SKM-1 (cell line): ENCODE data around the gene MGLL.

Source experiments
- DNase-seq: peaks from one replicate; lab custom pipeline; 2025; ENCODE audit not compliant: unreplicated experiment; lab: John Stamatoyannopoulos, UW

Gene MGLL

GRCh38 chr3:127743351-127744252 lies 78.7 kb downstream of the MGLL start:
- no peak for DNase-seq

DNA sequence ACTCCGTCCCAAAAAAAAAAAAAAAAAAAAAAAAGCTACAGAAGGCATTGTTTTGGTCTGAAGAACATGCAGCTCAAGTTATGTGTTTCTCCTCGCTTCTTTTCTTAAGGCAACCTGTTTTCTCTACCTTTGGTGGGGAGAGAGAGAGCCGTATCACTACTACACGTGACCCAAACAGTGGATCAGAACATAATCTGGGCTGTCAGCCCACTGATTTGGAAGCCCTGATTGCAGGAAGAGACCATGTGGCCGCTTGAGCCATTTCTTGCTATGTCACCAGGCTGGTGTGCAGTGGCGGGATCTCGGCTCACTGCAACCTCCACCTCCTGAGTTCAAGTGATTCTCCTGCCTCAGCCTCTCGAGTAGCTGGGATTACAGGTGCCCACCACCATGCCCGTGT lies 79.7 kb downstream of the MGLL start:
- DNase-seq = no peak

- DNase-seq = no peak
Measured at GRCh38 chr3:127741690-127742089, 80.6 kb downstream of the MGLL start.

GRCh38 chr3:127741246-127741645 lies 81.1 kb downstream of the MGLL start:
- DNase-seq = no peak

GRCh38 chr3:127740136-127740915 lies 82.0 kb downstream of the MGLL start:
- DNase-seq = no peak

DNA sequence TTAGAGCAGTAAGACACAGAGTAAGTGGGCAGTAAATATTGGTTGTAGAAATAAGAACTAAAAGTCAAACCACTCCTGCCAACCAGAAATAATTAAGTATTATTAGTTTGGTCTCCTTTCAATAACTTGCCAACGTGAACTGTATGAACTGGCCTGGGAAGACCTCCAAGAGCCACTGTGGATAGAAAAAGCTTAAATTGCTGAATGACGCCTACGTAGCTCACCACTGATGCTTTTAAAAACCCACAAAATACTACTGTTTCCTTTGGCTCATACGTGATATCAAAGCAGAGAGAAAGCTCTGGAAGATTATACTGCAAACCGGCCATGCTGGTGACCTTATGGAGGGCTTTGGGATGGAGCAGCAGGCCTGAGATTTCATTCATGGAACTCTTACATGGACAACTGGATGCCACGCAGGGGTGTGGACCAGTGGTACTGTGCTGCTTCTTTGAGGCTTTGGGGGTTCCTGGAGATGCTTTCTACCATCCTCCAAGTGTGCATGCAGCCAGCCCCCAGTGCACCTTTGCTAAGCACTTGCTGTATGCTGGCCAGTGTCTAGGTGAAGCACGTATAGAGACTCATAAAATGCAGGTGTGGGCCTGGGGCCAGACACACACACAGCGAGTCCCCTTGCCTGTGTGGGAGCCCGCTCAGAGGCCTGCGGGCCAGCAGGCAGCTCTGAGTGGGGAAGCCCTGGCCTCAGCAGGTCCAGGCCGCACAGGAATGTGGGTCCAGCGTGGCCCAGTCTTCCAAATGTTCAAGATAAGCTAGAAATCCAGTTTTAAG lies 82.8 kb downstream of the MGLL start:
- DNase-seq = no peak

- DNase-seq = no peak
Measured at GRCh38 chr3:127738192-127738840, 84.0 kb downstream of the MGLL start.

- no peak for DNase-seq
Measured at GRCh38 chr3:127736801-127737539, 85.3 kb downstream of the MGLL start.

- DNase-seq = no peak
Measured at GRCh38 chr3:127735767-127736693, 86.3 kb downstream of the MGLL start.

DNA sequence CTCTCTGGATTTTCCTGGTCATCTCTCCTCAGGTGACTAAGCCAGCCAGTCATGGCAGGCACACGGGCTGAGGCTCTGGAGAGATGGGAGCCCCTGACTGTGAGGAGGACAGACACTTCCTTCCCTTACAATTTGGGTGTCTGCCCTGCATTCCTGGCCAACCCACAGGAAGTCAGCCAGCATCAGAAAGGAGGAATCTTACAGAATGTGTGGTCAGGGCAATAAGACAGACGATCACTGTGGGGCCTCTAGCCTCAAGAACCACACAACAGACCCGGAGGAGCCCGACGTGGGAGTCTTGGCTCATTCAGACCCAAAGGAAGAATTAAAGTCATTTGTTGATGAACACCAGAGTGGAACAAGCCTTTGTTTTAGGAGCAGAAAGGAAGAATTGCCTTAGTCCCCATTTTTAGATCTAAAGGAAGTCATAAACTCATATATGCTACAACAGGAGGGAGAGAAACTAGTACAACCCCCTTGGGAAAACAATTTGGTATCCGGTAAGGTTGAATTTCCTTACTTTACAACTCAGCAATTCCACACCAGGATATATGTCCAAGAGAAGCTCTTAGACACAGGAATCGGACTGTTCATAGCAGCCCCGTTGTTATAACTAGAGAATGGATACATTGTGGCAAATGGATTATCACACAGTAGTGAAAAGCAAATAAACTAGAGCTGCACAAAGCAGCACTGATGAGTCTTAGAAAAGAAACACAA lies 87.4 kb downstream of the MGLL start:
- peak; percentile 24 for DNase-seq

GRCh38 chr3:127734181-127734720 lies 88.1 kb downstream of the MGLL start:
- DNase-seq = no peak

DNA sequence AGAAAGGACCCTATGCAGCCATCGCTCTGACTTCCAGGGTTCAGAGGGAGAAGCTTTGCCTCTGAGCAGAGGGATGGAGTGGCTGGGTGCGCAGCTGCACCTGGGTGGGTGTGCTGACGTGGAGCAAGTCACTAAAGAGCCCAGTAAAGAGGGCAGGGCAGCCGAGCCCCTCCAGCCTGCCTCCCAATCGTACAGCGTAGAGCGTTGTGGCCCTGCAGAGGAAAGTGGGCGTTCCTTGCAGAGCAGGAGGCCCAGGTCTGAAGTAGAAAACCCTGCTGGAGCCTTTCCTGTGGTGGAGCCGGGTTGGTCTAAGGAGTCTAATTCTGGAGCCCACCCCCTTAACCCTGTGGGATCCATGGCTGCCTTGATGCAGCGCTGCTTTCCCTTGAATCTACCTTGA lies 88.5 kb downstream of the MGLL start:
- no peak for DNase-seq

- no peak for DNase-seq
Measured at GRCh38 chr3:127732879-127733350, 89.4 kb downstream of the MGLL start.

DNA sequence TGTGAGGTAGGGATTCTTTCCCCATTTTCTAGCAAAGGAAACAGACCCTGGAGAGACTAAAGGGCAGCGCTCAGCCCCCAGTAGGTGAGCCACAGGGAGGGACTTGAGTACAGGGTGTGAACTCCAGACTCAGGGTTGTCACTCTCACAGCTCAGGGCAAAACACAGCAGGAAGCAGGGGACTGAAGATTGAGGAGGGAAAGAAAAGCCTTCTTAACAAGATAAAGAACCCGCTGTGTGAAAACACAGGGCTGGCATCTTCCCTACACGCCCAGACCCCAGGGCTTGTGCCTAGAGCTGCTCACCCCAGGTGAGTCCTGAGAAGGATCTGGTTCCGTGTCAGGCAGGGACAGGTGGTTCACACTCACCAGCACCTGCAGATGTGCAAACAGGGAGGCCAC lies 90.0 kb downstream of the MGLL start:
- no peak for DNase-seq

- no peak for DNase-seq
Measured at GRCh38 chr3:127731546-127732289, 90.6 kb downstream of the MGLL start.

- no peak for DNase-seq
Measured at GRCh38 chr3:127730666-127731295, 91.5 kb downstream of the MGLL start.

GRCh38 chr3:127730171-127730570 lies 92.1 kb downstream of the MGLL start:
- DNase-seq = no peak
